MCF 10A (cell line): ENCODE results near the gene RAET1E. TPM values are rescaled to one million over a fixed set of nuclear protein-coding genes. Genes with fewer than 3 reads are reported as not detected.
"Not testable (repeated sequence)": the region's sequence is repeated elsewhere in the genome, so short reads cannot be mapped to it uniquely, and the experiment has no call there.

ENCODE experiments used
- BruUV-seq: library from RNA; stranded (reverse); fragments of 400-500 nt; replicated peaks from 2 replicates; lab custom pipeline; 2021; lab: Mats Ljungman, UMichigan
- CTCF ChIA-PET: fragments of 300-600 bp; sonication (Branson Sonifier 250); formaldehyde crosslinking; extraction: SDS; loops from one replicate; lab custom pipeline; 2021; ENCODE audit warnings: antibody characterized with exemption, inconsistent platforms; lab: Yijun Ruan, JAX
- POLR2A ChIA-PET: fragments of 300-600, 350-650 bp; sonication (Branson Sonifier 250); formaldehyde crosslinking; extraction: SDS; loops from one replicate; lab custom pipeline; 2020; ENCODE audit warnings: antibody characterized with exemption, inconsistent platforms; lab: Yijun Ruan, JAX
- DNase-seq: peaks from one replicate; pipeline ENCODE4 v3.0.0-alpha.2; 2018; ENCODE audit not compliant: unreplicated experiment
- H3K27ac Mint-ChIP-seq: one replicate; pipeline ENCODE4 v1.8.0; 2022; ENCODE audit warnings: mild to moderate bottlenecking, low read depth, mixed read lengths; ENCODE audit not compliant: unreplicated experiment
- H3K27me3 Mint-ChIP-seq: one replicate; pipeline ENCODE4 v1.8.0; 2022; ENCODE audit warnings: mixed read lengths; ENCODE audit not compliant: insufficient read depth, unreplicated experiment
- H3K36me3 Mint-ChIP-seq: one replicate; pipeline ENCODE4 v1.8.0; 2022; ENCODE audit warnings: mild to moderate bottlenecking, moderate library complexity, mixed read lengths; ENCODE audit not compliant: insufficient read depth, unreplicated experiment
- H3K4me1 Mint-ChIP-seq: one replicate; pipeline ENCODE4 v1.8.0; 2022; ENCODE audit warnings: mixed read lengths; ENCODE audit not compliant: insufficient read depth, unreplicated experiment
- H3K4me3 Mint-ChIP-seq: one replicate; pipeline ENCODE4 v1.8.0; 2022; ENCODE audit warnings: mild to moderate bottlenecking, moderate library complexity, mixed read lengths; ENCODE audit not compliant: unreplicated experiment
- H3K9me3 Mint-ChIP-seq: one replicate; pipeline ENCODE4 v1.8.0; 2022; ENCODE audit warnings: mixed read lengths; ENCODE audit not compliant: unreplicated experiment
- intact Hi-C: fragments of 100-400 bp; cut with micrococcal nuclease; formaldehyde crosslinking; loops from 2 replicates; pipeline ENCODE4 v1.14.1; 2022
- total RNA-seq: library from RNA; stranded (reverse); gene quantifications from 2 replicates; pipeline ENCODE4 v1.2.3, GENCODE V29; 2022
- TF ChIP-seq, protein P1 (sequence below): fragments of 200-600 bp; IDR thresholded peaks from one replicate; pipeline ENCODE4 v1.8.0; 2022; ENCODE audit warnings: antibody characterized with exemption, mild to moderate bottlenecking; ENCODE audit not compliant: unreplicated experiment

The RAET1E gene
- total RNA-seq, 1 experiment from 2014 or later = 37.6 TPM

DNA sequence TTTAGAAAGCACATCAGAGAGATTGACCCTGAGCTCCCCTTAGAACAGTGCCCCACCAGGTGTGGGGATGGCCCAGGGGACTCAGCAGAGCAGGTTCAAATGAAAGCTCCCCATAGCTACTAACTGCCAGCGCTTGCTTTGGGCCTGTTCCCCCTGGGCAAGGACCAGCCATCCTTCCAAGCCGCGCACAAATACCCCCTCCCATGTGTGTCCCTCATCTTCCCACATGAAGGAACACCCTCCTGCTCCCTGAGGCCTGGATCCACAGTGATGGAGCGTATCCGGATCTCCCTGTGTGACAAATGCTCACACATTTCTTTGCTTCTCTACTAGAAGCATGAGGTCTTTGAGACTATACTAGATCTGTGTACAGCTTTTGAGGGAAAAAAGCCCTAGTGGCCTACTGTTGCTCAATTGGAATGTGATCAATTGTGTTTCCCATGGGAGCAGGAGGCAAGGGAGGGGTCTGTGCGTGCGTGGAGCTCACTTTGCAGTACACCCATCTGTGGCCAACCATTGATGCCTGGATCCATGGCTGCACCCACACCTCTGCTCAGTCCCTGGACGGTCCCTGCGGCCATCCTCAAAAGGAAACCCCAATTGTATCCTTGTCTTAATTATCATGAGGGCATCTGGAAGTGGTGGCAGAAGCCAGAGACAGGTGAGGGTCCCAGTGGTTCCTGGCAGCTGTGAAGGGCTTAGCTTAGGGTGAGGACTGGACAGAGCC is 26.5 kb upstream of the RAET1E start:
- intact Hi-C loops = loop anchor here (10.0 kb wide), 1 partner anchor 380 kb away; the partner anchor contains the start of gene PPIL4
- CTCF ChIA-PET = interaction anchor here (0.7 to 3.9 kb wide), 19 partner anchors 24 to 483 kb away, joined by 3 to 43 read pairs (median 4); no protein-coding TSS in a partner anchor
- TF ChIP-seq, protein P1, sequence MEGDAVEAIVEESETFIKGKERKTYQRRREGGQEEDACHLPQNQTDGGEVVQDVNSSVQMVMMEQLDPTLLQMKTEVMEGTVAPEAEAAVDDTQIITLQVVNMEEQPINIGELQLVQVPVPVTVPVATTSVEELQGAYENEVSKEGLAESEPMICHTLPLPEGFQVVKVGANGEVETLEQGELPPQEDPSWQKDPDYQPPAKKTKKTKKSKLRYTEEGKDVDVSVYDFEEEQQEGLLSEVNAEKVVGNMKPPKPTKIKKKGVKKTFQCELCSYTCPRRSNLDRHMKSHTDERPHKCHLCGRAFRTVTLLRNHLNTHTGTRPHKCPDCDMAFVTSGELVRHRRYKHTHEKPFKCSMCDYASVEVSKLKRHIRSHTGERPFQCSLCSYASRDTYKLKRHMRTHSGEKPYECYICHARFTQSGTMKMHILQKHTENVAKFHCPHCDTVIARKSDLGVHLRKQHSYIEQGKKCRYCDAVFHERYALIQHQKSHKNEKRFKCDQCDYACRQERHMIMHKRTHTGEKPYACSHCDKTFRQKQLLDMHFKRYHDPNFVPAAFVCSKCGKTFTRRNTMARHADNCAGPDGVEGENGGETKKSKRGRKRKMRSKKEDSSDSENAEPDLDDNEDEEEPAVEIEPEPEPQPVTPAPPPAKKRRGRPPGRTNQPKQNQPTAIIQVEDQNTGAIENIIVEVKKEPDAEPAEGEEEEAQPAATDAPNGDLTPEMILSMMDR = no peak
- DNase-seq = no peak
- POLR2A ChIA-PET = interaction anchor here (0.7 to 3.4 kb wide), 8 partner anchors 24 to 203 kb away, joined by 3 to 14 read pairs (median 4); no protein-coding TSS in a partner anchor
- no TSS peak for BruUV-seq
- no peak overlapping the region for H3K27ac Mint-ChIP-seq
- H3K36me3 Mint-ChIP-seq = no peaks in the 10 kb centered on the region
- peaks cover 19% of the 10 kb centered on the region for H3K4me1 Mint-ChIP-seq
- no peak overlapping the region for H3K4me3 Mint-ChIP-seq
- peaks cover 18% of the 10 kb centered on the region for H3K27me3 Mint-ChIP-seq
- H3K9me3 Mint-ChIP-seq = no peaks in the 10 kb centered on the region

DNA sequence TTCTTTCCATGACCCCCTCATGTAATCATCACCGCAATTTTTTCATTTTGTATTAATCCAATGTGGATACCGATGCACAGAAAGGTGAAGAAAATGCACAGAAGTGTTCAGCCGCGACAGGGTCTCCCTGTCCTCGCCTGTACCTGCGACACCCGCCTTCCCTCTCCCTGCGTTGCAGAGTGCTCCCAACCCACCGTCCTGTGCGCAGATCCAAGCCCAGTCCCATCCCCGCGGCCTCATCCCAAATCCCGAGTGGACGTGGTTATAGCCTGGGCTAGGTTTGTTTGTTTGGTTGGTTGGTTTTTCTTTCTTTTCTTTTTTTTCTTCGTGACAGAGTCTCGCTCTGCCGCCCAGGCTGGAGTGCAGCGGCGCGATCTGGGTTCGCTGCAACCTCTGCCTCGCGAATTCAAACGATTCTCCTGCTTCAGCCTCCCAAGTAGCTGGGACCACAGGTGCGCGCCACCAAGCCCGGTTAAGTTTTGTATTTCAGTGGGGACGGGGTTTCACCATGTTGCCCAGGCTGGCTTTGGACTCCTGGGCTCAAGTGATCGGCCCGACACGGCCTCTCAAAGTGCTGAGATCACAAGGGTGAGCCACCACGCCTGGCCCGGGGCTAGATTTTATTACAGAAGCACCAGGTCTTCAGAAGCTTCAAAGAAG is 25.5 kb upstream of the RAET1E start:
- no peak overlapping the region for H3K27ac Mint-ChIP-seq
- no peaks in the 10 kb centered on the region for H3K36me3 Mint-ChIP-seq
- intact Hi-C loops = loop anchor here (2.0 to 10.0 kb wide), 2 partner anchors 59 to 379 kb away; partner anchors contain the start of genes LRP11 and PPIL4
- peaks cover 19% of the 10 kb centered on the region for H3K4me1 Mint-ChIP-seq
- CTCF ChIA-PET = interaction anchor here (0.7 to 3.9 kb wide), 13 partner anchors 30 to 106 kb away, joined by 3 to 43 read pairs (median 4); no protein-coding TSS in a partner anchor
- POLR2A ChIA-PET = interaction anchor here (0.5 to 3.4 kb wide), 7 partner anchors 23 to 101 kb away, joined by 3 to 14 read pairs (median 5); no protein-coding TSS in a partner anchor
- no TSS peak for BruUV-seq
- TF ChIP-seq, protein P1 = no peak
- peak overlapping the region; percentile 81 for H3K4me3 Mint-ChIP-seq
- H3K27me3 Mint-ChIP-seq = peaks cover 9% of the 10 kb centered on the region
- DNase-seq = no peak
- H3K9me3 Mint-ChIP-seq = no peaks in the 10 kb centered on the region

DNA sequence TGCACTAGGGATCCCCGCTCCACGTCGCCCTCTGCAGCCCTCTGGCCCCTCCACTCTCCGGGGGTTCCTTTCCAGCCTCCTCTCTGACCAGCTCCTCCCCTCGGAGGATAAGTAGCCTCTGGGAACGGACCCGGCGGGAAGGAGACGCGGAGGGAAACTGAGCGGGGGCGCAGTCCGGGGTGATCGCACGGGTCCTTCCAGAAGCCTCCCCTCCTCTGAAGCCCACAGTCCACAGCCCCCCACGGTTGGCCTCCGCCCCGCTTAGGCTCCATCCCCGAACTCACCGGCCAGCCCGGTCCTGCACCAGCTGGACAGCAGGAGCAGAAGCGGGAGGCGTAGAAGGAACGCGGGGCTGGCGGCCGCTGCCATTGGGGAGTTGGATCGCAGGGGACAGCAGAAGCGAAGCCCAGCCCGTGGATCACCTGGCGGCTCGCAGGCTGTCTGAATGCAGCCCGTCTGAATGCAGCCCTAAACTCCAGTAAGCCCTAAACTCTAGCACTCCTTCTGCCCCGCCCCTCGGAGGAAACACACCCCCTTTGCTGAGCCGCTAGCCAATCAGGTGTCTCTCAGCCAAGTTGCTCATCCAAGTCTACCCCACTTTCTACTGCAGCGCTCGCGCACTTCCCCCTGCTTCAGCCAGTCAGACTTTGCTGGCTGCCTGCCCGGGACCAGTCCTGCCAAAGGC is 24.9 kb upstream of the RAET1E start, which contains the start of gene RAET1G:
TSS of gene RAET1G (minus strand) at position 480 of the 685 bp plus-strand sequence. CDS start at position 369, 111 bp downstream.
- Mint-ChIP-seq H3K4me3 (peak within 1 kb of the TSS; percentile 81), H3K27me3 (peaks cover 2% of the 10 kb centered on the region), H3K36me3 (no peaks in the 10 kb centered on the region), H3K9me3 (no peaks in the 10 kb centered on the region), H3K4me1 (peaks cover 21% of the 10 kb centered on the region), H3K27ac (no peak within 1 kb of the TSS)
- peak; percentile 96 for DNase-seq
- intact Hi-C loops = loop anchor here (2.0 to 10.0 kb wide), 2 partner anchors 58 to 378 kb away; partner anchors contain the start of genes LRP11 and PPIL4
- no TSS peak for BruUV-seq
- CTCF ChIA-PET = interaction anchor here (0.6 to 3.9 kb wide), 6 partner anchors 37 to 88 kb away, joined by 3 to 43 read pairs (median 3); no protein-coding TSS in a partner anchor
- POLR2A ChIA-PET = interaction anchor here (0.6 to 3.4 kb wide), 7 partner anchors 22 to 857 kb away, joined by 3 to 14 read pairs (median 3); no protein-coding TSS in a partner anchor
- TF ChIP-seq, protein P1 = no peak

DNA sequence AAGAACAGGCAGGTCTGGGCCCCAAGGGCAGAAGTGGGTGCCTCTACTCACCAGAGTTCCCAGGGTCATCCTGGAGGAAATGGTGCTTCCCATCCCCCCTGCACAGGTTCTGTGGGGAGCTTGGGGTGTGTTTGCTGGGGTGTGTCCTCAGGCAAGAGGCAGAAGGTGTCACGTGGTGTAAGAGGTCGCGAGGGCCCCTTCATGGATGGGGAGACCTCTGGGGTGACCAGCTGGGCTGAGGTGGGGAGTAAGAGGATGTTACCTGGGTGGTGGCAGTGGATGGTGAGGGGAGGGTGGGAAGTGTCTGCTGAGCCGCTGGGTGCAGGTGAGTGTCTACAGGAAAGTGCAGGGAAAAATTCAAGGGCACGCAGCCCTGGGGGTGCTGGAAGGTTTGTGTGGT is 24.2 kb upstream of the RAET1E start:
- H3K9me3 Mint-ChIP-seq, H3K27me3 Mint-ChIP-seq, DNase-seq, H3K27ac Mint-ChIP-seq, BruUV-seq, H3K36me3 Mint-ChIP-seq: not testable (repeated sequence)
- CTCF ChIA-PET = interaction anchor here (0.6 to 3.9 kb wide), 6 partner anchors 13 to 87 kb away, joined by 3 to 43 read pairs (median 3); no protein-coding TSS in a partner anchor
- peaks cover 24% of the 10 kb centered on the region for H3K4me1 Mint-ChIP-seq
- POLR2A ChIA-PET = interaction anchor here (0.6 to 3.4 kb wide), 7 partner anchors 21 to 858 kb away, joined by 3 to 14 read pairs (median 3); no protein-coding TSS in a partner anchor
- intact Hi-C loops = loop anchor here (2.0 to 10.0 kb wide), 2 partner anchors 57 to 377 kb away; partner anchors contain the start of genes LRP11 and PPIL4
- peak overlapping the region; percentile 81 for H3K4me3 Mint-ChIP-seq
